Stimulated activated CD8-positive, alpha-beta memory T cell treated with anti-CD3 and anti-CD28 coated beads, Interleukin-7, amount 100 ng/mL, for 48 hours (primary cell): Measurements from ENCODE around the gene TBC1D22A.

Source experiments
- DNase-seq, 2 donors: peaks; one replicate each; pipeline ENCODE4 v3.0.0-alpha.2; 2020; ENCODE audit warnings: low read depth in 1 of 2; ENCODE audit errors: extremely low read depth in 1 of 2

Gene TBC1D22A

GRCh38 chr22:47142427-47143046 lies 380.1 kb downstream of the TBC1D22A start:
- DNase-seq = no peak

- no peak for DNase-seq
These were observed 380.9 kb downstream of the TBC1D22A start for GRCh38 chr22:47143249-47143938.

DNA sequence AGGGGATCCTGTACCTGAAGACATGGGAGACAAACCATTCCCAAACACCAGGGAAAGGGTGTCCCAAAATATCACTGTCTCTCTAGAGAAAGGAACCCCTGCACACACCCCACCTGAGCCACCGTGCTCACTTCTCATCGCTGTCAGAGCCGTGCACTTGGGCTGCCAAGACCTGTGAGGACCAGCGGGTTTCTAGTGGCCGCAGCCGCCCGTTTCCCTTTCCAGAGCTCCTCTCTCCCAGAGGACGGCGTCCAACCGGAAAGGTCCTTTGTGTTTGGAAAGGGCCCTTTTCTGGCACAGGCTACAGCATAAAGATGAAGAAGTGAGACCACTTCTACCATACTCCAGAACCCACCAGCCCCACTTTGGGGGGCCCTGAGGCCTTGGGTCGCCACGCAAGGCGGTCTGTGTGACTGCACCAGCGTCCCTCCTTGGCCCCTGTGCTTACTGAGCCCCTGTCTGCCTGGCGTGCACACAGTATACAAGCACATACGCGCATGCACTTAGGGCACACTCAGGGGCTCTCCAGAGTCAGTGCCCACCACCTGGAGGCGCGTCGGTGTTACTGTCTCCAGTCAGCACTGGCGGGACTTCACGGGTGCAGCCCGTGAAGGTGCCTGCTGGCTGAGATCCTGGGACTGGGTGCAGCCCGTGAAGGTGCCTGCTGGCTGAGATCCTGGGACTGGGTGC lies 381.8 kb downstream of the TBC1D22A start:
- no peak for DNase-seq

DNA sequence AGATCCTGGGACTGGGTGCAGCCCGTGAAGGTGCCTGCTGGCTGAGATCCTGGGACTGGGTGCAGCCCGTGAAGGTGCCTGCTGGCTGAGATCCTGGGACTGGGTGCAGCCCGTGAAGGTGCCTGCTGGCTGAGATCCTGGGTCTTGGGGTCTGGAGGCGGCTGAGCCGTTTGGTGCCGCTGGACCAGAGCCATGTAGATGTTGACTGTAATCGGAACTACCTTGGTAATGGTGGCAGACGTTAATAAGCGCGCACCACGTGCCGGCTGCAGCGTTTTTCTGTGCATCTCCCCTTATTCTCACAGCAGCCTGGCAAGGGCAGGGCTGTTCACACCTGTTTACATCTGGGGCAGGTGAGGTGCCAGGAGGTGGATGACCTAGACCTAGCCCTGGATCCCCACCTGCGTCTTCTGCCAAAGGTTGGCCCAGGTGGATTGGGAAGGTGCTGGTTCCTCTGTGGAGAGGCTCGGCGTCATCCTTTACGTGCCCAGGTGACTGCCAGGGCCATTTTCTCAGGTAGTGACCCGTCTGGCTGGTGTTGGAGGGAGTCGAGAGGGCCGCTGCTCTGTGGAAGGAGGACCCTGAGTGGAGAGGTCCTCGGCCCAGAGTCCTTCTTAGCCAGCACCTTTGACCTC lies 382.5 kb downstream of the TBC1D22A start:
- no peak for DNase-seq

DNA sequence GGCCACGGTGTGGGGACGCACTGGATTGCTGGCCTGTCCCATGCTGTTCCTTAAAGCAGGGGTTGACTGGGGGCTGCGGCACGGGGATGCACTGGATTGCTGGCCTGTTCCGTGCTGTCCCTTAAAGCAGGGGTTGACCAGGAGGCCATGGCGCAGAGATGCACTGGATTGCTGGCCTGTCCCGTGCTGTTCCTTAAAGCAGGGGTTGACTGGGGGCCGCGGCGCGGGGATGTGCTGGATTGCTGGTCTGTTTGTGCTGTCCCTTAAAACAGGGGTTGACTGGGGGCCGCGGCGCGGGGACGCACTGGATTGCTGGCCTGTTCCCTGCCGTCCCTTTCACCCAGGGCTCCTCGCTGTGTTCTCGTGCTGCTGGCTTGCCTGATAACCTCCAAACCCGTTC lies 383.4 kb downstream of the TBC1D22A start:
- no peak for DNase-seq

DNA sequence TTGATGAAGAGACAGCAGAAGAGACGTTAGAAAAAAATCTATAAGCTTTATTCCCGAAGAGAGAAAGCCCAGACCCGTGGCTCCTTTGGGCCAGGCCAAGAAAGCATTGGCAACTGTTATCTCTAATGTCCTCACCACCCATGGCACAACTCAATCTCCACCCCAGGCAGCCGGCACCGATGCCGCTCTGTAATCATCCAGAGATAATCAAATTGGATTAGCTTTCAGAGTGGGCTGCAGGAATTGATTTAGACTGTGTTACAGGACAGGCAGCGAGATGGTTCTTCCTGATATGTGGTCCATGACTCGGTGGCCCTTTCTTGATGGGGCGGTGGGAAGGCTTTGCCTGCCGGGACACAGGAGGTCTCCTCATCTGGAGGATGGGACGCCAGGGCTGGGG lies 383.9 kb downstream of the TBC1D22A start:
- no peak for DNase-seq

DNA sequence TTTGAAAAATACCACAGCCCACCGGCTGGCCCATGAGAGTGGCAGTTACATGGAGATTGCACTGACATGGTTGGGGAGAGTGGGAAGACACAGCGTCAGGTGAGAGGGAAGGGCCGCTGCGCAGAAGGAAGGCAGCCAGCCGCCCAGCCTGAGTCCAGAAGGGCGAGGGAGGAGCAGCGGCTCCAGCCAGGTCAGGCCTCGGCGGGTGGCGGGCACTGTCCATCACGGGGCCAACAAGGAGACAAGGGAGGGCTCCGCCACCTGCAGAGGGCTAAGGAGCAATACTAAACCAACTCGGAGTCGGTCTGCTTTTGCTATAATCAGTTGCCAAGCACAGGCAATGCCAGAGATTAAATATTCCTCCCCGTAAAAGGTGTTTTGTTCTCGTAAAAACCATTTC lies 384.5 kb downstream of the TBC1D22A start:
- DNase-seq = no peak

- no peak for DNase-seq
These were observed 385.1 kb downstream of the TBC1D22A start for GRCh38 chr22:47147572-47147971.

- no peak for DNase-seq
These were observed 386.1 kb downstream of the TBC1D22A start for GRCh38 chr22:47148510-47148909.

DNA sequence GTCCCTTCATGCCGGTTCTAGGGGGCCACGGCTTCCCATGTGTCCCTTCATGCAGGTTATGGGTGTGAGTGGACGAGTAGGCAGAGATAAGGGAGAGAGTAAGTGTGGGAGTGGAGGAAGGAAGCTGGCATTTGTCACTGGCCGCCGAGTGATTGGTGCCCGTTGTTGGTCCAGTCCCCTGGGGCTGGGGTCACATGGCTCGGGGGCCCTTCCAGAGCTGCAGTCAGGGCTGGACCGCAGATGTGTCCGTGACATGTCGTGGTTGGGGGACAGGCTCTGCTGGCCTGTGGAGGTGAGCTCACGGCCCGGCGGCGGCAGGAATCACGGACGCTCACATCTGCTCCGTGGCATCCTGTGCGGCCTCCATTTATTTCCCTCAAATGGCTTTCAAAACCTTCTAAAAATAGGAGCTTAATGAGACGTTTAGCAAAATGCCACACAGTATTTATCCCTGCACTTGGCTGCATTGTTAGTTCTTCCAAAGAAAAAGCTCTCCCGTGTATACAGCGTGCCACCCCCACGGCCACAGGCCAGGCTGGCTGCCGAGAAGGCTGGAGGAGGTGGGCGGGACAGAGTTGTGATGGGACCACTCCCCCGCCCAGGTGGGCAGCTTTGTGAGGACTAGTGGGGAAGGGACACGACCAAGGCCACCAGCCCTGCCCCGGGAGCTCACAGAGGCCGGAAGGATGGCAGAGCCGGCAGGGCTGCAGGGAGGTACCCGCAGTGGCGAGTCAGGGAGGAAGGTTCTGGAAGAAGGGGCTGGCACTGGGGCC lies 386.7 kb downstream of the TBC1D22A start:
- DNase-seq = no peak

GRCh38 chr22:47149976-47150375 lies 387.5 kb downstream of the TBC1D22A start:
- no peak for DNase-seq

GRCh38 chr22:47150426-47150825 lies 388.0 kb downstream of the TBC1D22A start:
- no peak for DNase-seq

- no peak for DNase-seq
These were observed 388.6 kb downstream of the TBC1D22A start for GRCh38 chr22:47151064-47151463.

- DNase-seq = no peak
These were observed 389.0 kb downstream of the TBC1D22A start for GRCh38 chr22:47151490-47151889.

DNA sequence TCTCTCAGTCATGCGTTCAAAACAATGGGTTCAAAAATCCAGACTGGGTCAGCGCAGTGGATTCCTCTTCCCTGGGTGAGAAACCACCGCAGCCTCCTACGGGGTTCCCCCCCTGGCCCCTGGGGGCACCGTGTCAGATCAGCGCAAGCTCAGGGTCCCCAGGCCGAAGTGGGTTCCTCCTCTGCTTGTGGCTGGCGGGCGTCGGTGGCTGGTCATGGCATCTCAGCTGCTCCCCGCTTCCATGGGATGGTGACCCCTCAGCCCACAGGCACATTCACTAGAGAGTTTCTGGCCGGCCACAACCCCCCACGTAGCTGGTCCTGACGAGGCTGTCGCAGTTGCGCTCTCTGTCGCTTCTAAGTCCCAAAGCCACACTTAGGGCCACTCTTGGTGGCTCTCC lies 389.8 kb downstream of the TBC1D22A start:
- DNase-seq = no peak

DNA sequence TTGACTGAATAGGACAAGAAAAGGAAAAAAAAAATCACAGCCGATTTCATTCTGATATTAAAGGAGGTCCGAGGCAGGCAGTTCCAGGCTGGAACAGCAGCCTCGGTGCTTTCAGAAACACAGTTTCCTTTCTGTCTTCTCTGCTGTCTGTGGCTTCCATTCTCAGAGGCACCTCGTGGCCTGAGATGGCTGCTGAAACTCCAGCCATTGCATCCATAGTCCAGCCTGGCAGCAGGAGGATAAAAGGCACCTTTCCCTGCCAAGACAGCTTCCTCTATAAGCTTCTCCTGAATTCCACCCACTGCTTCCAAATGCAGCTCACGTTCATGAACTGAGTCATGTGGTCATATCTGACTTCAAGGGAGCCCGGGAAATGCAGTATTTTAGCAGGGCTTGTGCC lies 390.5 kb downstream of the TBC1D22A start:
- no peak for DNase-seq

DNA sequence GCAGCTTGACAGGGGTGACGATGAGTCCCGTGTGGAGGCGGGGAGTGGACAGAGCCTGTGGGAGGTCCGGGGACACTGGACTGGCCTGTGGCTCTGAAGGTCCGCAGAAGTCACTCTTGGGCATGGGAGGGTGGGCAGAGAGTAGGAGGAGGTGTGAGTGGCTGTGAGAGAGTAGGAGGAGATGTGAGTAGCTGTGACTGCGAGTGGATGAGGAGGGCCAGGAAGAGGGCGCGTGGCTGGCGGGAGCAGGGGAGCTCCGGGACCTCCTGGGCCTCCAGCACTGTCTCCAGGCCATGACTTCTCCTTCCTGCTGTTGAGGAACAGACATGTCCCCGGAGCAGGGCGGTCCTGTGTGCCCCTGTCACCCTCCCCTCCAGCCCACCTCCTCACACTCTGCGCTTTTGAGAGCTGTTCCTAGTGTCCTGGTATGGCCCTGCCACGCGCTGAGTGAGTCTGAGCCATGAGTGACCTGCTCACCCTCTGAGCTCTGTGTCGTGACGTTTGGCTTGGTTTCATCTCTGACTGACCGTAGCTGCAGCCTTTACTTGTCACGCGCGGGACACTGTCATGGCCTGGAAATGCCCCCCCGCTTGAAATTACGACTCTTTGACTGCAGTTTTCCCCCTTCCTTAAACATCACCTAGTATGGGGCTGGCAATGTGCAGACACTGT lies 391.5 kb downstream of the TBC1D22A start:
- DNase-seq = no peak

- DNase-seq = no peak
These were observed 392.2 kb downstream of the TBC1D22A start for GRCh38 chr22:47154621-47155081.

GRCh38 chr22:47155131-47155885 lies 392.9 kb downstream of the TBC1D22A start:
- no peak for DNase-seq

DNA sequence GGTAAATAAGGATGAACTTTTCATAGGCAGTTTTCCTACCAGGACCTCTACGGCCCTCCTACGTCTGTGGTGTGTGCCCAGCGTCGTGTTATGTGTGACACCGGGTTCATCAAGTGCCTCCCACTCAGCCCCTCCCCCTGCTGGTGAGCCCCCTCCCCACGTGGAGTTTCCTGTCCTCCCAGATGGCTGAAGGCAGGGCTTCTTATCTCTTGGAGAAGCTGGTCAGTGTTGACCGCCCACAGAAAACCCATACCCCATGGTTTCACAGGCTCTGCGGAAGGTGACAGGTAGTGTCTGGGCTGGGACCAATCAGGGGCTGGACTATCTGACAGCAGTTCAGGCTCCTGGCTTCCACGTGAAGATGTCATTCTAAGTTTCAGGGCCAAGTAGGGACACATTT lies 393.5 kb downstream of the TBC1D22A start:
- DNase-seq = no peak
